ENCODE data around the gene UHRF2.
A peak's percentile ranks its signal among the peaks of the same experiment; 100 is the strongest.
"Not testable (repeated sequence)": the region's sequence is repeated elsewhere in the genome, so short reads cannot be mapped to it uniquely, and the experiment has no call there.

UHRF2 gene

DNA sequence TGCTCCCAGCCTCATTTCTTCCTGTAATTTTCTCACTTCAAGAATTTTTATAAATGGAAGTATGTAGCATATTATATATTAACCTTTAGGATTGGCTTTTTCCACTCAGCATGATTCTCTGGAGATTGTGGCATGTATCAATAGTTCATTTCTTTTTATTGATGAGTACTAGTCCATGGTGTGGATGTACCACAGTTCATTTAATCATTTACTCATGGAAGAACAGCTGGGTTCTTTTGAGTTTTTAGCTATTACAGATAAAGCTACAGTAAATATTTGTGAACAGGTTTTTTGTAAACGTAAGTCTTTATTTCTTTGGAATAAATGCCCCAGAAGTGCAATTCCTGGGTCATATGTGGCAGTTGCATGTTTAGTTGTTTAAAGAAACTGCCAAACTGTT lies 76.1 kb downstream of the UHRF2 start:
- DNase-seq = no peak

DNA sequence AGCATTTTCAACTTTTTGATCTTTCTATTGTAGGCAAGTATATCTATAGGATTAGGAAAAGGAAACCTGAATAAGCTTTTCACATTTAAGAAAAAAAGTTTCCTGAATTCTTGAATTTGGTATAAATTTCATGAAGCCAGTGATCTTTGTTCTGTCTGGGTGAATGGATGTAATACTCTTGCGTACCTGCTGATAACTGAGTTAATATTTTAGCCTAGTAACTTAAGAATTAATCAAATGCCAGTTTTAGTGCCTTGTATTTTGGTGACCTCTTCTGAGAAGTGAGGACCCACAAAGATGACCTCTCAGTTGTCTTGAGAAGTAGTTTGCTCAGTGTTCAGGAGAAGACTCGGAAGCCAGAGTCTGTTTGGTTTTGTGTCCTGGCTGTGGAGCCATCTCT lies 77.9 kb downstream of the UHRF2 start:
- no peak for DNase-seq

GRCh38 chr9:6495466-6495865 lies 82.5 kb downstream of the UHRF2 start:
- peak; percentile 35 for DNase-seq

- DNase-seq = no peak
These were observed 86.0 kb downstream of the UHRF2 start for GRCh38 chr9:6498982-6499381.

DNA sequence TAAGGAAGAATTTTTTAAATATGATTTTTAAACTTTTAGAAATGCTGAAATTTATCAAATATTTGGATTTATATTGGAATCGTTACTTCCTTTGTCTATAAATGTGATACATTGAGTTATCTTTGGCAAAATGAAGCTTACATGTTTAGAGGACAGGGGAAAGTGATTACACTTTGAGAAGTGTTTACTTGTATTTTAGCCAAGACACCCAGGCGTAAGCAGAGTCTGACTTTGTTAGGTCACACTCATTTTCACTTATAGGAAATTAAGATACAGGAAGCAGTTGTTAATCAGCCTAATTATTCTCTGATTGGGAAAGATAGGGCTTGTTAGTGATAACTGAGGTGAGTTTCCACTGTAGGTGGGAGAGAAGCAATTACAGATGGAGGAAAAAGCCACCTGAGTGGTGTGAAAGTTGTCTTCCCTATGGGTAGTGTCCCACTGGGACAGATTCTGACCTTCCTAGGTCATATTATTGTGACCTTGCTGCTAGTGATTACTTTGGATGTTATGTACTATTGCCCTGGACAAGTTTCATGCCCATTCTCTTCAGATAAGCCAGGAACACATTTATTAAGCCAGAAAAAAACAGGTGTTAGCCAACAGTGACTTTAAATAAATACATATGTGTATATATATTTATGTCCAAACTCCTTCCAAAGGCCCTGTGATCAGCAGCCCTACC lies 88.7 kb downstream of the UHRF2 start:
- no peak for DNase-seq

- no peak for DNase-seq
These were observed 89.4 kb downstream of the UHRF2 start for GRCh38 chr9:6502399-6502798.

GRCh38 chr9:6506571-6506970 lies 93.6 kb downstream of the UHRF2 start:
- no peak for DNase-seq

DNA sequence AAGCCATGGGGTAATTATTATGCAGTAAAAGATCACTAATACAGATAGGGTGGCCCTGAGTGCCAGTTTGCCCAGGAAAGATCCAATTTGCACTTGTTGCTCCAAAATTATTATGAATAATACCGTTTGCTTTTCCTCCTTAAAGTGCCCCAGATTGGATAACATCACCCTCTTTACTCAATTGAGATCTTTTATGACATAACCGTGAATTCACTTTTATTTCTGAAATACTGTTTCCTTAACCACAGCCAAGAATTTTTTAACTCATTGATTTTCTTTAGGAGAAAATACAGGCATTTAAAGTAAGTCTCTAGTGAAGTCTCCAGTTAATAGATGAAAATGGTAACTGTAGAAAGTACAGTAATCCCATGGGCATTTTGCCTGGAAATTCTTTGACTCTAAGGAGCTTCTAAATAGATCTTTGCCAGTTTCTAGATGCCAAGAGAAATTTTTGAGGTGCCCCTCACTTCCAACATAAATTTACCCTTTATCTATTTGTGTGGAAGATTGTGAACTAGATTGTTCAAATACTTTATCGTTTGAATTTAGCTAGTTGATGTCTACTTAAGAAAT lies 99.2 kb downstream of the UHRF2 start:
- no peak for DNase-seq

DNA sequence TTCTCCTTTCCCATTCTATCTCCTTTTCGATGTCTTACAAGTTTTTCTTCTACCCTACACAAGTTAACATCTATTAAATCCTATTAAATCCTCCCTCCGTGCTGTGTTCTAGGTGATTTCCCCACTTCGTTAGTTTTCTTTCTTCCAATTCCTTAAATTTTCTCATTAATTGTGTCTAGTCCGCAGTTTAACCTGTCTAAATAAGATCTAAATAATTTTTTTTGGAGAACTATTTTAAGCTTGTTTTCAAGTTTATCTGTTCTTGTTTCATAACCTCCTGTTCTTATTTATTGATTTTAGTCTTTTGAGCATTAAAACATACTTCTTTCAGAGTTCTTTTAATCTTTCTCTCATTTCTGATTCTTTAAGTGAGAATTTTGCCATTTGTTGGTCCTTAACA lies 109.3 kb downstream of the UHRF2 start:
- no peak for DNase-seq

DNA sequence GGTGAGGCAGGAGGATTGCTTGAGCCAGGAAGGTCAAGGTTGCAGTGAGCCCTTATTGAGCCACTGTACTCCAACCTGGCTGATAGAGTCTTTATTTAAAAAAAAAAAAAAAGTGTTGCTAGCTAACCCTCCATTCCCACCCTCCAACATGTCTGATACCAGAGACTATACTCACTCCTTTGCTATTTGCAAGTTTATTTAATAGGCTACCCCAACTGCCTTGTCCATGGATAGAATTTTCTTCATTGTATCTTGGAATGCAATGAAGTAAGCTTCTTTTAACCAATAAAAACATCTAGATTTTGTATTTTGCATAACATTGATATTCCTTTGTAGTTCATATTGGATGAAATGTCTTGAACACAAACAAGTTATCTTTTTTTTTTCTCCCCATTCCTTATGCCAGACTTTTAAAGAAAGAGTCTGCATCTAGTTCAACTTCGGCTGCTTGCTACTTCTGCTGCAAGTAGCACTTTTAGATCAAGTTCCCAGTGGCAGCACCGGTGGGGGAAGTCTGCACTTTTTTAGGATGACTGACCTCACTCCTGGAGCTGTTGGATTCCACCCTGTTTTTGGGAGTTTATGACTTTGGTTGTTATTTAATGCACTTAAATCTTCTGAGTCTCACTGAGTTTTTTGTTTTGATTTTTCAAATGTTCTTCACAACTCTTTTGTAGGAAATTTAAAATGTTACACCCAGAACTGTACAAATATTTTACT lies 112.5 kb downstream of the UHRF2 start:
- DNase-seq = no peak

- DNase-seq = no peak
These were observed 122.6 kb downstream of the UHRF2 start for GRCh38 chr9:6535594-6535993.

- DNase-seq = no peak
These were observed 125.7 kb downstream of the UHRF2 start for GRCh38 chr9:6538666-6539071.

DNA sequence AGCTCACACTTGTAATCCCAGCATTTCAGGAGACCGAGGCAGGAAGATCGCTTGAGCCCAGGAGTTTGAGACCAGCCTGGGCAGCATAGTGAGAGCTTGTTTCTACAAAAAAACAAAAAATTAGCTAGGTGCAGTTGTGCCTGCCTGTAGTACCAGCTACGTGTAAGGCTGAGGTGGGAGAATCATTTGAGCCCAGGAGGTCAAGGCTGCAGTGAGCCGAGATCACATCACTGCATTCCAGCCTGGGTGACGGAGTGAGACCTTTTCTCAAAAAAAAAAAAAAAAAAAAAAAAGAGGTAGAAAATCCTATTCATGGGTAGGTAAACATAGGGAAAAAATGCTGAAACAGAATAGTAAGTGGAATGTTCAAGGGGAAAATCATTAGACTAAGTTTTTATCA lies 129.6 kb downstream of the UHRF2 start:
- not testable (repeated sequence) for DNase-seq

GRCh38 chr9:6543204-6543603 lies 130.2 kb downstream of the UHRF2 start:
- DNase-seq = no peak

DNA sequence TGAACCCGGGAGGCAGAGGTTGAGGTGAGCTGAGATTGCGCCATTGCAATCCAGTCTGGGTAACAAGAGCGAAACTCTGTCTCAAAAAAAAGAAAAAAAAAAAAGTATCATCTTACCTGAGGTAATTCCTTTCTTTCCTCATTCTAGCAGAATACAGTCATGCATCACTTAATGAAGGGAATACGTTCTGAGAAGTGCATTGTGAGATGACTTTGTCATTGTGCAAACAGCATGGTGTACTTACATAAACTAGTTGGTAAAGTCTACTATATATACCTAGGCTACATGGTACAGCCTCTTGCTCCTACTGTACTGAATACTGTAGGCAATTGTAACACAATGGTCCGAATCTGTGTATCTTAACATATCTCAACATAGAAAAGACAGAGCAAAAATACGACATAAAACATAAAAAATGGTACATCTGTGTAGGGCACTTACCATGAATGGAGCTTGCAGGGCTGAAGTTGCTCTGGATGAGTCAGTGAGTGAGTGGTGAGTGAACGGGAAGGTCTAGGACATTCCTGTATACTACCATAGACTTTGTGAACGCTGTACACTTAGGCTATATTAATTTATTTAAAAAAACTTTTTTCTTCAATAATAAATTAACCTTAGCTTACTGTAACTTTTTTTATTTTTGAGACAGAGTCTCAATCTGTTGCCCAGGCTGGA lies 132.2 kb downstream of the UHRF2 start:
- no peak for DNase-seq

DNA sequence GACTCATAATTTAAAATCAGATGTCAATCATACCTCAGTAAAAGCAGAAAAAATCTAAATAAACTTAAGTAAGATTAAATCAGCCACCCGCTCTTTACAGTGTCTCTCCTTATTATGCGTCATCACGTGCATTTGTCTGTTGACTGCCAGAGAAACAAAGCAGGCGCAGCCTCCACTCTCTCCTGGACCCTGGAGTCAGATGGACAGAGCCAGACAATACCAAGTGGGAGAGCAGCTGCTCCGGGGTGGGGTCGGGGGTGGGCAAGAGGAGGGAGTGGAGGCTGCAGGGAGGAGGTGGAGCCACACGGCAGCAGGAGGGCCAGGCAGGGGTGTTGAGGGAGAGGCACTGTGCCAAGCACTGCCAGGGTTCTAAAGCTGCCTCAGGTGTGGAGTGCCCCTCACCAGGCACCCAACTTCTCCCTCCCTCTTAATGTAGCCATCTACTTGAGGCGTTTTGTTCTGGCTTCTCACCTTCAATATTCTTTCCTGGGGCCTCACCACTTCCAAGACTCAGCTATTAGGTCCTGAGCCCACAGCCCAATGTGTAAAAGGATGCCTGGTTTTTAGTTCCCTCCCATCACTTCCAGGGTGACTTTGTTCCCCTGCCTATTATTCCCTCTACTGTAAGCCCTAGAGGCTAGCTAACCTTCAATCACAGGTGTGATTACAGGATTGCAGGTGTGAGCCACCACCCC lies 136.3 kb downstream of the UHRF2 start:
- DNase-seq = peak; percentile 92

DNA sequence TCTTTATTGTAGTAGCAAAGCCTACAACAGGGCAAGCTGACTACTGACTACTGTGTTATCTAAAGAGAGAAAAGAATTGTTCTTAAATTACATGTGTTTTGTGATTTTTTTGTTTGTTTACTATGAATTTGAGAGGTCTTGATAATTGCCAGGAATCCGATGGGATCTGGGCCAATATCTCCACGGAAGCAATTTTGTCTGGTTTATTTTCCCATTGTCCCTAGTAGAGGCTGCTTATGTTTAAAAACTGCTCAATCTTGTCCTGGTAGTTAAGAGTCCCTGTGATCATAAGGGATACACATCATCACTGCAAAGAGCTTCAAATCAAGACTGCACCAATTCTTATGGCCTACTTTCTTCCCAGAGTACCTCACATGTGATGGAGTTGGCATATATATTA lies 138.1 kb downstream of the UHRF2 start:
- DNase-seq = peak; percentile 82

- DNase-seq = peak; percentile 68
These were observed 139.0 kb downstream of the UHRF2 start for GRCh38 chr9:6552033-6552432.

DNA sequence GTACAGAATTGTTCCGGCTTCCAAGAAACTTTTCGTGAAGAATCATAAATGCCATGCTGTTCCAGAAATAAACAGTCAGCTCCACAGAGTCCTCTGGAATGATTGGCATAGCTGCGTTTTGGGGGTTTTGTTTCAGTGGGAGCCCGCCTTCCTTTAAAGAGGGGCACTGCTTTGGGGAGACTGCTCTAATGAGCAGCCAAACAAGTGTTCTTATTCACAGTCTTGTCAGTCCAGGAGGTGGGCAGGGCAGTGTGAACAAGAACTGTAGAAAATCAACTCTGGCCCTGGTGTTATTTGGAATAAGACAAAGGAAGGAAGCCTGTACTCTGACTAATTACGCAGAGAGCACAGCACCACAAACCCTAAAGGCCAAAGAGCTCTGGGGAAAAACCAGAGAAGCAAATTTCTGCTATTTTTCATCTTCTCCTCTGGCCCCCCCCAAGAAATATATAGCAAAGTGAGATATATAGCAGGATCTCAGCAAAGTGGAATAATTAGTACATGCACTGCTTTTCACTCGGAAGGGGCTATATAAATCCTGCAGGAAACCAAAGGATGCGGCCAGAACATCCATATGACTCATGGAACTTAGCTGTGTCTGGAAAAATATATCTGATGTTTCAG lies 139.6 kb downstream of the UHRF2 start:
- DNase-seq = no peak

DNA sequence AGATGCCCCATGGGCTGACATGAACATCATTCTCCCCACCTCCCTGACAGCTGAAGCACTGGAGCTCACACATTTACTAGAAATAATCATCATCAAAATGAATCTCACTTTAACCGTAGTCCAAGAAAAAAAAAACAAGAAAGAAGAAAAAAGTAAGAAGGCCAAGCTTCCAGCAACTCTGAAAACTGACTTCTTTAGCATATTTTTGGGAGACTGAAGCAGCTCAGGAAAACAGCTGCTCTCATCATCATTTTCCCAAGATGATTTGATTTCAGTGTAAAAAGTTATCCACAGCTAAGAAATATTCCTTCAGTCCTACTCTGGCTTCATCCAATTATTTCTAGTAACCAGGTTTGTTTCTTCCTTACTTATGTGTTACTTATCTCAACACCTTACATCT lies 140.9 kb downstream of the UHRF2 start:
- DNase-seq = no peak

Measured in NCI-H1105 treated with DMSO at 0.1 percent for 48 hours (cell line).